Large intestine (tissue), 12 donors: ENCODE measurements around the gene DDC. TPM values are rescaled to one million over a fixed set of nuclear protein-coding genes. Genes with fewer than 3 reads are reported as not detected.

ENCODE experiments used
- DNase-seq, 2 donors: peaks; one replicate each; pipeline versions ENCODE4 v3.0.0 to v3.0.0-alpha.2; 2013
- H3K27ac ChIP-seq: one replicate; pipeline ENCODE4 v1.5.1; 2013; ENCODE audit warnings: low read length
- H3K27me3 ChIP-seq: 2 replicates; pipeline ENCODE4 v1.6.1; 2013; ENCODE audit warnings: low read length; ENCODE audit not compliant: control insufficient read depth, insufficient read depth
- H3K36me3 ChIP-seq: 2 replicates; pipeline ENCODE4 v1.6.1; 2013; ENCODE audit warnings: low read length; ENCODE audit not compliant: control insufficient read depth, insufficient read depth
- H3K4me1 ChIP-seq: one replicate; pipeline ENCODE4 v1.6.1; 2013; ENCODE audit warnings: low read length; ENCODE audit not compliant: control insufficient read depth, insufficient read depth
- H3K4me3 ChIP-seq: one replicate; pipeline ENCODE4 v1.5.1; 2013; ENCODE audit warnings: low read length
- H3K9me3 ChIP-seq: one replicate; pipeline ENCODE4 v1.6.1; 2013; ENCODE audit warnings: mild to moderate bottlenecking, low read depth, low read length, moderate library complexity; ENCODE audit not compliant: control insufficient read depth
- WGBS: methylation state at CpG from one replicate; pipeline ENCODE4 v1.1.5; 2013; ENCODE audit warnings: low lambda C conversion rate; ENCODE audit not compliant: insufficient coverage; 5-methylcytosine and 5-hydroxymethylcytosine counted together
- long read RNA-seq, 11 donors: transcript quantifications; one replicate each; lab custom pipeline, GENCODE V29; 2026
- polyA plus RNA-seq: library from polyadenylated mRNA; unstranded; fragments of 120-200 nt; gene quantifications from one replicate; pipeline ENCODE4 v1.2.1, GENCODE V29; 2013

The DDC gene
- 213 TPM for polyA plus RNA-seq
- long read RNA-seq, donor 1, transcript DDC-207 (15 exons, 2,041 nt) = major isoform, 15 of 59 reads
- long read RNA-seq, donor 1, partial matches to known transcripts = 41 of 59 reads
- long read RNA-seq, donor 1, other reads (novel, unspliced or antisense) = 0 of 59 reads
- long read RNA-seq, donor 2, transcript DDC-207 (15 exons, 2,041 nt) = major isoform, 34 of 150 reads
- long read RNA-seq, donor 2, partial matches to known transcripts = 108 of 150 reads
- long read RNA-seq, donor 2, other reads (novel, unspliced or antisense) = 5 of 150 reads
- long read RNA-seq, donor 3, transcript DDC-207 (15 exons, 2,041 nt) = major isoform, 59 of 269 reads
- long read RNA-seq, donor 3, partial matches to known transcripts = 180 of 269 reads
- long read RNA-seq, donor 3, other reads (novel, unspliced or antisense) = 27 of 269 reads
- long read RNA-seq, donor 4, partial matches to known transcripts = 0 of 3 reads
- long read RNA-seq, donor 4, other reads (novel, unspliced or antisense) = 0 of 3 reads
- long read RNA-seq, donor 5, transcript DDC-207 (15 exons, 2,041 nt) = major isoform, 9 of 33 reads
- long read RNA-seq, donor 5, partial matches to known transcripts = 21 of 33 reads
- long read RNA-seq, donor 5, other reads (novel, unspliced or antisense) = 0 of 33 reads
- long read RNA-seq, donor 6, transcript DDC-207 (15 exons, 2,041 nt) = major isoform, 32 of 136 reads
- long read RNA-seq, donor 6, partial matches to known transcripts = 90 of 136 reads
- long read RNA-seq, donor 6, other reads (novel, unspliced or antisense) = 11 of 136 reads
- long read RNA-seq, donor 7, transcript DDC-207 (15 exons, 2,041 nt) = major isoform, 5 of 17 reads
- long read RNA-seq, donor 7, partial matches to known transcripts = 12 of 17 reads
- long read RNA-seq, donor 7, other reads (novel, unspliced or antisense) = 0 of 17 reads
- long read RNA-seq, donor 8, transcript DDC-210 (6 exons, 891 nt) = minor isoform, 5 of 198 reads
- long read RNA-seq, donor 8, transcript DDC-207 (15 exons, 2,041 nt) = major isoform, 45 of 198 reads
- long read RNA-seq, donor 8, partial matches to known transcripts = 139 of 198 reads
- long read RNA-seq, donor 8, other reads (novel, unspliced or antisense) = 9 of 198 reads
- long read RNA-seq, donor 9, transcript DDC-207 (15 exons, 2,041 nt) = major isoform, 35 of 109 reads
- long read RNA-seq, donor 9, partial matches to known transcripts = 60 of 109 reads
- long read RNA-seq, donor 9, other reads (novel, unspliced or antisense) = 11 of 109 reads
- long read RNA-seq, donor 10, transcript DDC-207 (15 exons, 2,041 nt) = major isoform, 34 of 128 reads
- long read RNA-seq, donor 10, partial matches to known transcripts = 70 of 128 reads
- long read RNA-seq, donor 10, other reads (novel, unspliced or antisense) = 21 of 128 reads
- long read RNA-seq, donor 11, transcript DDC-207 (15 exons, 2,041 nt) = major isoform, 22 of 66 reads
- long read RNA-seq, donor 11, partial matches to known transcripts = 33 of 66 reads
- long read RNA-seq, donor 11, other reads (novel, unspliced or antisense) = 7 of 66 reads

GRCh38 chr7:50564640-50565558 is at the start of gene DDC:
DDC (minus strand) TSS chr7:50565405; CDS start chr7:50544085, 21,320 bp downstream.
- no CpG with 5 or more reads among the region's 8 CpGs for WGBS
- DNase-seq = peak; percentile 84 to 94
- Histone ChIP-seq H3K4me1 (peaks cover 42% of the 10 kb centered on the region), H3K36me3 (peaks cover 2% of the 10 kb centered on the region), H3K27me3 (no peaks in the 10 kb centered on the region), H3K9me3 (no peaks in the 10 kb centered on the region), H3K4me3 (peak within 1 kb of the TSS; percentile 62), H3K27ac (peak within 1 kb of the TSS; percentile 94)

- Histone ChIP-seq H3K9me3 (no peaks in the 10 kb centered on the region), H3K36me3 (peaks cover 7% of the 10 kb centered on the region), H3K4me1 (peaks cover 33% of the 10 kb centered on the region), H3K27me3 (no peaks in the 10 kb centered on the region), H3K4me3 (no peak overlapping the region), H3K27ac (peak overlapping the region; percentile 58)
- no CpG with 5 or more reads among the region's 8 CpGs for WGBS
- no peak for DNase-seq
These were observed 48.3 kb upstream of the DDC start for GRCh38 chr7:50613473-50613872.

- Histone ChIP-seq H3K9me3 (no peaks in the 10 kb centered on the region), H3K4me1 (peaks cover 33% of the 10 kb centered on the region), H3K27me3 (no peaks in the 10 kb centered on the region), H3K36me3 (peaks cover 7% of the 10 kb centered on the region), H3K4me3 (no peak overlapping the region), H3K27ac (no peak overlapping the region)
- WGBS = no CpG with 5 or more reads among the region's 5 CpGs
- no peak for DNase-seq
These were observed 47.5 kb upstream of the DDC start for GRCh38 chr7:50612704-50613103.

GRCh38 chr7:50610521-50611277 is 45.5 kb upstream of the DDC start:
- Histone ChIP-seq H3K36me3 (peaks cover 12% of the 10 kb centered on the region), H3K9me3 (no peaks in the 10 kb centered on the region), H3K4me1 (peaks cover 25% of the 10 kb centered on the region), H3K27me3 (no peaks in the 10 kb centered on the region), H3K4me3 (no peak overlapping the region), H3K27ac (no peak overlapping the region)
- DNase-seq = no peak
- 100% methylated on average over 1 of the region's 6 CpGs for WGBS

GRCh38 chr7:50608196-50608906 is 43.1 kb upstream of the DDC start:
- Histone ChIP-seq H3K27me3 (no peaks in the 10 kb centered on the region), H3K4me3 (no peak overlapping the region), H3K27ac (no peak overlapping the region), H3K36me3 (peaks cover 31% of the 10 kb centered on the region), H3K4me1 (peaks cover 5% of the 10 kb centered on the region), H3K9me3 (no peaks in the 10 kb centered on the region)
- DNase-seq = no peak
- 50% methylated on average over 2 of the region's 9 CpGs for WGBS

GRCh38 chr7:50607524-50608125 is 42.4 kb upstream of the DDC start:
- Histone ChIP-seq H3K4me3 (no peak overlapping the region), H3K36me3 (peaks cover 34% of the 10 kb centered on the region)
- WGBS = 88% methylated on average over 1 of the region's 6 CpGs

GRCh38 chr7:50605059-50605458 is 39.9 kb upstream of the DDC start:
- Histone ChIP-seq H3K27me3 (no peaks in the 10 kb centered on the region), H3K9me3 (no peaks in the 10 kb centered on the region), H3K36me3 (peaks cover 31% of the 10 kb centered on the region), H3K4me3 (no peak overlapping the region), H3K27ac (no peak overlapping the region), H3K4me1 (no peaks in the 10 kb centered on the region)
- no peak for DNase-seq
- no CpG with 5 or more reads among the region's 13 CpGs for WGBS

More at GRCh38 chr7:50607524-50608125, 42.4 kb upstream of the DDC start:
- Histone ChIP-seq H3K9me3 (no peaks in the 10 kb centered on the region), H3K27ac (no peak overlapping the region), H3K4me1 (no peaks in the 10 kb centered on the region), H3K27me3 (no peaks in the 10 kb centered on the region)
- no peak for DNase-seq

- no peaks in the 10 kb centered on the region for H3K4me1 ChIP-seq
- H3K27me3 ChIP-seq = no peaks in the 10 kb centered on the region
- WGBS = 100% methylated on average over 1 of the region's 7 CpGs
- no peak for DNase-seq
- no peak overlapping the region for H3K27ac ChIP-seq
- no peak overlapping the region for H3K4me3 ChIP-seq
- H3K9me3 ChIP-seq = no peaks in the 10 kb centered on the region
- H3K36me3 ChIP-seq = peaks cover 30% of the 10 kb centered on the region
These were observed 38.1 kb upstream of the DDC start for GRCh38 chr7:50603287-50603686.
